Fibroblast of lung (primary cell): ENCODE data around the gene PRAMEF15.
"Not testable (repeated sequence)": the region's sequence is repeated elsewhere in the genome, so short reads cannot be mapped to it uniquely, and the experiment has no call there.

Source experiments
- CTCF ChIP-seq, 2 donors: IDR thresholded peaks in 1 of 2; conservative IDR thresholded peaks in 1 of 2; 1 replicate in 1 of 2; 2 replicates in 1 of 2; pipeline ENCODE4 v1.5.1; 2011 to 2012; ENCODE audit warnings: low read length in 2 of 2, control low read depth in 1 of 2, inconsistent platforms in 1 of 2, low read depth in 1 of 2, mild to moderate bottlenecking in 1 of 2
- EZH2 ChIP-seq: IDR thresholded peaks from 2 replicates; pipeline ENCODE4 v1.5.1; 2012; ENCODE audit warnings: low read length, control low read depth, mild to moderate bottlenecking; ENCODE audit errors: missing control alignments

DNA sequence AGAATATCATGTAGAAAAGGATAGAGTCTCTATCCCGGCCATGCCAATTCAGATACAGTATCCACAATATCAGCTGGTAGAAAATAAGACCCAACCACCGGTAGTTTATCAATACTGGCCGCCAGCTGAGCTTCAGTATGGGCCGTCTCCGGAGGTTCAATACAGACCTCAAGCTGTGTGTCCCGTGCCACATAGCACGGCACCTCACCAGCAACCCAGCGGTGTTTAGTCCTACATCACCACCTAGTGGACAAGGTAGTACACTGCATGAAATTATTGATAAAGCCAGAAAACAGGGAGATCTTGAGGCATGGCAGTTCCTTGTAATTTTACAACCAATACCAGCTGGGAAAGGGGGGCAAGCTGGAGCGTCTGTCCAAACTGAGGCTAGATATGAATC is 39.1 kb downstream of the PRAMEF15 start:
- TF ChIP-seq CTCF (conservative IDR thresholded peaks at IDR 0.05 in 1 of 2, IDR thresholded peaks at IDR 0.05 in 1 of 2; ENCODE audit: low read depth in 1 of 2, low read length in 2 of 2); EZH2: not testable (repeated sequence)
